Measurements from ENCODE around the gene KASH5.
"Not testable (repeated sequence)": the region's sequence is repeated elsewhere in the genome, so short reads cannot be mapped to it uniquely, and the experiment has no call there.

The KASH5 gene

GRCh38 chr19:49453757-49454240, 65.8 kb downstream of the KASH5 start:
- H3K27ac ChIP-seq (ENCODE audit: low read length), result peak overlapping the region; percentile 88
- H3K9me3 ChIP-seq (ENCODE audit: control insufficient read depth in 1 of 2, low read length in 2 of 2), result no peaks in the 10 kb centered on the region
- H3K4me3 ChIP-seq (ENCODE audit: low read depth in 1 of 2, low read length in 2 of 2), result peak overlapping the region; percentile 65 to 90
- peaks cover 0 to 13% of the 10 kb centered on the region in 2 donors for H3K36me3 ChIP-seq (ENCODE audit: control insufficient read depth in 1 of 2, insufficient read depth in 2 of 2, low read length in 2 of 2)
- H3K4me1 ChIP-seq (ENCODE audit: control insufficient read depth in 1 of 2, insufficient read depth in 2 of 2, low read length in 2 of 2), result peaks cover 0 to 25% of the 10 kb centered on the region in 2 donors
- H3K27me3 ChIP-seq (ENCODE audit: low read depth, low read length), result no peaks in the 10 kb centered on the region

GRCh38 chr19:49455773-49456172, 67.7 kb downstream of the KASH5 start:
- H3K27me3 ChIP-seq (ENCODE audit: low read depth, low read length), result no peaks in the 10 kb centered on the region
- peaks cover 0 to 20% of the 10 kb centered on the region in 2 donors for H3K4me1 ChIP-seq (ENCODE audit: control insufficient read depth in 1 of 2, insufficient read depth in 2 of 2, low read length in 2 of 2)
- no peaks in the 10 kb centered on the region for H3K9me3 ChIP-seq (ENCODE audit: control insufficient read depth in 1 of 2, low read length in 2 of 2)
- no peak overlapping the region for H3K27ac ChIP-seq (ENCODE audit: low read length)
- H3K4me3 ChIP-seq (ENCODE audit: low read depth in 1 of 2, low read length in 2 of 2), result no peak overlapping the region
- peaks cover 0 to 19% of the 10 kb centered on the region in 2 donors for H3K36me3 ChIP-seq (ENCODE audit: control insufficient read depth in 1 of 2, insufficient read depth in 2 of 2, low read length in 2 of 2)

- Histone ChIP-seq H3K27ac (ENCODE audit: low read length) (no peak overlapping the region), H3K4me3 (ENCODE audit: low read depth in 1 of 2, low read length in 2 of 2) (no peak overlapping the region), H3K36me3 (ENCODE audit: control insufficient read depth in 1 of 2, insufficient read depth in 2 of 2, low read length in 2 of 2) (peaks cover 0 to 19% of the 10 kb centered on the region in 2 donors), H3K9me3 (ENCODE audit: control insufficient read depth in 1 of 2, low read length in 2 of 2) (no peaks in the 10 kb centered on the region), H3K4me1 (ENCODE audit: control insufficient read depth in 1 of 2, insufficient read depth in 2 of 2, low read length in 2 of 2) (peaks cover 0 to 18% of the 10 kb centered on the region in 2 donors), H3K27me3 (ENCODE audit: low read depth, low read length) (no peaks in the 10 kb centered on the region)
Observed at GRCh38 chr19:49456326-49456725, 68.3 kb downstream of the KASH5 start.

- no peaks in the 10 kb centered on the region for H3K9me3 ChIP-seq (ENCODE audit: control insufficient read depth in 1 of 2, low read length in 2 of 2)
- H3K27ac ChIP-seq (ENCODE audit: low read length), result peak overlapping the region; percentile 49
- peaks cover 0 to 23% of the 10 kb centered on the region in 2 donors for H3K36me3 ChIP-seq (ENCODE audit: control insufficient read depth in 1 of 2, insufficient read depth in 2 of 2, low read length in 2 of 2)
- peaks cover 0 to 10% of the 10 kb centered on the region in 2 donors for H3K4me1 ChIP-seq (ENCODE audit: control insufficient read depth in 1 of 2, insufficient read depth in 2 of 2, low read length in 2 of 2)
- no peaks in the 10 kb centered on the region for H3K27me3 ChIP-seq (ENCODE audit: low read depth, low read length)
- H3K4me3 ChIP-seq (ENCODE audit: low read depth in 1 of 2, low read length in 2 of 2), result no peak overlapping the region
Observed at GRCh38 chr19:49458567-49458903, 70.5 kb downstream of the KASH5 start.

GRCh38 chr19:49459388-49459787, 71.3 kb downstream of the KASH5 start:
- H3K4me3 ChIP-seq (ENCODE audit: low read depth in 1 of 2, low read length in 2 of 2), result no peak overlapping the region
- H3K4me1 ChIP-seq (ENCODE audit: control insufficient read depth in 1 of 2, insufficient read depth in 2 of 2, low read length in 2 of 2), result peaks cover 0 to 2% of the 10 kb centered on the region in 2 donors
- no peaks in the 10 kb centered on the region for H3K9me3 ChIP-seq (ENCODE audit: control insufficient read depth in 1 of 2, low read length in 2 of 2)
- H3K27ac ChIP-seq (ENCODE audit: low read length), result no peak overlapping the region
- peaks cover 0 to 28% of the 10 kb centered on the region in 2 donors for H3K36me3 ChIP-seq (ENCODE audit: control insufficient read depth in 1 of 2, insufficient read depth in 2 of 2, low read length in 2 of 2)
- no peaks in the 10 kb centered on the region for H3K27me3 ChIP-seq (ENCODE audit: low read depth, low read length)

GRCh38 chr19:49461130-49461529, 73.1 kb downstream of the KASH5 start:
- not testable (repeated sequence) for H3K27me3 ChIP-seq (ENCODE audit: low read depth, low read length); H3K4me3 ChIP-seq (ENCODE audit: low read depth in 1 of 2, low read length in 2 of 2); H3K27ac ChIP-seq (ENCODE audit: low read length); H3K9me3 ChIP-seq (ENCODE audit: control insufficient read depth in 1 of 2, low read length in 2 of 2); H3K4me1 ChIP-seq (ENCODE audit: control insufficient read depth in 1 of 2, insufficient read depth in 2 of 2, low read length in 2 of 2)
- H3K36me3 ChIP-seq (ENCODE audit: control insufficient read depth in 1 of 2, insufficient read depth in 2 of 2, low read length in 2 of 2), result peaks cover 0 to 39% of the 10 kb centered on the region in 2 donors

GRCh38 chr19:49461656-49462055, 73.6 kb downstream of the KASH5 start:
- H3K9me3 ChIP-seq (ENCODE audit: control insufficient read depth in 1 of 2, low read length in 2 of 2), result no peaks in the 10 kb centered on the region
- H3K36me3 ChIP-seq (ENCODE audit: control insufficient read depth in 1 of 2, insufficient read depth in 2 of 2, low read length in 2 of 2), result peaks cover 0 to 44% of the 10 kb centered on the region in 2 donors
- H3K27ac ChIP-seq (ENCODE audit: low read length), result no peak overlapping the region
- no peak overlapping the region for H3K4me3 ChIP-seq (ENCODE audit: low read depth in 1 of 2, low read length in 2 of 2)
- no peaks in the 10 kb centered on the region for H3K27me3 ChIP-seq (ENCODE audit: low read depth, low read length)
- no peaks in the 10 kb centered on the region for H3K4me1 ChIP-seq (ENCODE audit: control insufficient read depth in 1 of 2, insufficient read depth in 2 of 2, low read length in 2 of 2)

- Histone ChIP-seq H3K9me3 (ENCODE audit: control insufficient read depth in 1 of 2, low read length in 2 of 2) (no peaks in the 10 kb centered on the region), H3K36me3 (ENCODE audit: control insufficient read depth in 1 of 2, insufficient read depth in 2 of 2, low read length in 2 of 2) (peaks cover 0 to 47% of the 10 kb centered on the region in 2 donors), H3K4me1 (ENCODE audit: control insufficient read depth in 1 of 2, insufficient read depth in 2 of 2, low read length in 2 of 2) (no peaks in the 10 kb centered on the region), H3K4me3 (ENCODE audit: low read depth in 1 of 2, low read length in 2 of 2) (no peak overlapping the region), H3K27me3 (ENCODE audit: low read depth, low read length) (no peaks in the 10 kb centered on the region), H3K27ac (ENCODE audit: low read length) (no peak overlapping the region)
Observed at GRCh38 chr19:49462492-49462891, 74.4 kb downstream of the KASH5 start.

GRCh38 chr19:49463960-49464740, 76.1 kb downstream of the KASH5 start:
- Histone ChIP-seq H3K4me1 (ENCODE audit: control insufficient read depth in 1 of 2, insufficient read depth in 2 of 2, low read length in 2 of 2) (peaks cover 0 to 3% of the 10 kb centered on the region in 2 donors), H3K9me3 (ENCODE audit: control insufficient read depth in 1 of 2, low read length in 2 of 2) (no peaks in the 10 kb centered on the region), H3K36me3 (ENCODE audit: control insufficient read depth in 1 of 2, insufficient read depth in 2 of 2, low read length in 2 of 2) (peaks cover 0 to 47% of the 10 kb centered on the region in 2 donors), H3K27ac (ENCODE audit: low read length) (no peak overlapping the region), H3K27me3 (ENCODE audit: low read depth, low read length) (no peaks in the 10 kb centered on the region), H3K4me3 (ENCODE audit: low read depth in 1 of 2, low read length in 2 of 2) (no peak overlapping the region)

GRCh38 chr19:49465371-49465770, 77.3 kb downstream of the KASH5 start:
- peaks cover 0 to 3% of the 10 kb centered on the region in 2 donors for H3K4me1 ChIP-seq (ENCODE audit: control insufficient read depth in 1 of 2, insufficient read depth in 2 of 2, low read length in 2 of 2)
- no peaks in the 10 kb centered on the region for H3K9me3 ChIP-seq (ENCODE audit: control insufficient read depth in 1 of 2, low read length in 2 of 2)
- H3K4me3 ChIP-seq (ENCODE audit: low read depth in 1 of 2, low read length in 2 of 2), result no peak overlapping the region
- H3K36me3 ChIP-seq (ENCODE audit: control insufficient read depth in 1 of 2, insufficient read depth in 2 of 2, low read length in 2 of 2), result peaks cover 0 to 38% of the 10 kb centered on the region in 2 donors
- no peaks in the 10 kb centered on the region for H3K27me3 ChIP-seq (ENCODE audit: low read depth, low read length)
- H3K27ac ChIP-seq (ENCODE audit: low read length), result no peak overlapping the region

Measured in muscle layer of duodenum (tissue), 2 donors.